Ovary (tissue), 9 donors: ENCODE results near the gene PPP6R2. TPM values are rescaled to one million over a fixed set of nuclear protein-coding genes. Genes with fewer than 3 reads are reported as not detected.
A peak's percentile ranks its signal among the peaks of the same experiment; 100 is the strongest.
"Not testable (repeated sequence)": the region's sequence is repeated elsewhere in the genome, so short reads cannot be mapped to it uniquely, and the experiment has no call there.

Source experiments
- DNase-seq, 5 donors: peaks; one replicate each; pipeline ENCODE4 v3.0.0-alpha.2; 2019 to 2020
- H3K27ac ChIP-seq, 2 donors: fragments of 200-600 bp; one replicate each; pipeline versions ENCODE4 v1.5.1 to v1.8.0; 2019 to 2022
- H3K27me3 ChIP-seq: fragments of 200-600 bp; one replicate; pipeline ENCODE4 v1.8.0; 2022
- H3K36me3 ChIP-seq: fragments of 200-600 bp; sonication (generic); one replicate; pipeline ENCODE4 v1.5.1; 2019
- H3K4me1 ChIP-seq: one replicate; pipeline ENCODE4 v1.8.1; 2013; ENCODE audit warnings: mild to moderate bottlenecking, moderate library complexity; ENCODE audit not compliant: insufficient read depth
- H3K4me3 ChIP-seq: fragments of 200-600 bp; sonication (generic); one replicate; pipeline ENCODE4 v1.5.1; 2017
- H3K9me3 ChIP-seq, 2 donors: fragments of 200-600 bp in 1 of 2; sonication (generic) in 1 of 2; one replicate each; pipeline versions ENCODE4 v1.5.1 to v1.8.1; 2013 to 2019; ENCODE audit warnings: mild to moderate bottlenecking in 1 of 2, moderate library complexity in 1 of 2
- EP300 ChIP-seq: sonication (generic); formaldehyde crosslinking; IDR thresholded peaks from one replicate; pipeline ENCODE4 v1.6.1; 2017; ENCODE audit warnings: antibody characterized with exemption
- POLR2A ChIP-seq: fragments of 450-650 bp; IDR thresholded peaks from one replicate; pipeline ENCODE4 v1.6.1; 2017; ENCODE audit warnings: antibody characterized with exemption, mild to moderate bottlenecking, moderate library complexity
- WGBS, 3 donors: extraction: QIAGEN DNeasy Blood & Tissue Kit in 1 of 3; methylation state at CpG; one replicate each; pipeline versions ENCODE4 v1.1.5 to v1.1.7; 2013 to 2017; 5-methylcytosine and 5-hydroxymethylcytosine counted together
- intact Hi-C, 4 donors: fragments of 100-400 bp; cut with DNase I; formaldehyde crosslinking; loops; one replicate each; pipeline versions ENCODE4 v1.11.0 to v1.15.1; 2022 to 2023
- polyA plus RNA-seq, 2 donors: library from polyadenylated mRNA; stranded (reverse); fragments of 200-250 nt in 1 of 2; fragments of 350-450 nt in 1 of 2; fragmentation: Illumina TruSeq in 1 of 2; extraction: RNeasy Lipid Tissue Mini Kit (QIAGEN cat#74804) in 1 of 2; gene quantifications; one replicate each; pipeline ENCODE4 v1.2.3, GENCODE V29; 2013 to 2014
- total RNA-seq, 7 donors: library from RNA; depleted of rRNA in 2 of 7; stranded (reverse); fragments of >200 nt in 2 of 7; fragmentation: NEBNext Ultra II Directional in 3 of 7; extraction: Animal tissue kit (Norgen Biotek cat#: 25700) in 3 of 7; gene quantifications; one replicate each; pipeline versions ENCODE4 v1.1.0 to v1.2.4, GENCODE V29; 2016 to 2023
- TF ChIP-seq, protein P1 (sequence below), 3 donors: fragments of 450-650 bp in 2 of 3; fragments of 200-600 bp in 1 of 3; IDR thresholded peaks; one replicate each; pipeline versions ENCODE4 v1.5.1 to v1.8.0; 2016 to 2022; ENCODE audit warnings: antibody characterized with exemption in 3 of 3, mild to moderate bottlenecking in 1 of 3
- donor health status: DM: no; HTN: no; CAD: no; lungs with moderate emphysema.
- donor health status: DM: no; HTN: no; CAD: no.
- donor health status: Bipolar disorder and iron deficiency.
- donor health status: DM: yes; HTN: yes; CAD: no.
- donor health status: DM: no; HTN: no; CAD: no.
- donor health status: DM: yes; HTN: yes; CAD: no.

Gene PPP6R2
- total and polyA plus RNA-seq, 9 donors: 8.2 to 52.9 (median 35.1) TPM

DNA sequence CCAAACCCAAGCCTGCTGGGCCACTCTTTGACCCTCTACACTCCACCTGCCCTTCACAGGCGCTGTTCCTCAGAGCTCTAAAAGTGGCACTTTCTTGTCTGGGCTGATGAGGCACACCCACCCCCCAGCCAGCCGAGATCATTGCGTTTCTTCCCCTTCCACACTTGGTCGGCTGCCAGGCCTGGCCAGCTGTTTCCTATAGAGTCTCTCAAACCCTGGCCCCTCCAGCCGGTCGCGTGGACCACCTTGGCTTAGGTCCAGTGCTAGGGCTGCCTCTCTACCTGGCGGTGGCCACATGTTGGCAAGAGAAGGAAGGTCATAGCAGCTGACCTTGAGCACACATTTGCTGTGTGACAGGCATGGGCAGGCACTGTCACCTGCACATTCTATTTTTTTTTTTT lies 60.6 kb downstream of the PPP6R2 start:
- peaks cover 6% of the 10 kb centered on the region for H3K4me1 ChIP-seq
- H3K27me3 ChIP-seq: no peaks in the 10 kb centered on the region
- H3K4me3 ChIP-seq: no peak overlapping the region
- no peaks in the 10 kb centered on the region for H3K9me3 ChIP-seq
- H3K27ac ChIP-seq: no peak overlapping the region
- no peak for TF ChIP-seq POLR2A
- no peak for TF ChIP-seq EP300
- TF ChIP-seq, protein P1, sequence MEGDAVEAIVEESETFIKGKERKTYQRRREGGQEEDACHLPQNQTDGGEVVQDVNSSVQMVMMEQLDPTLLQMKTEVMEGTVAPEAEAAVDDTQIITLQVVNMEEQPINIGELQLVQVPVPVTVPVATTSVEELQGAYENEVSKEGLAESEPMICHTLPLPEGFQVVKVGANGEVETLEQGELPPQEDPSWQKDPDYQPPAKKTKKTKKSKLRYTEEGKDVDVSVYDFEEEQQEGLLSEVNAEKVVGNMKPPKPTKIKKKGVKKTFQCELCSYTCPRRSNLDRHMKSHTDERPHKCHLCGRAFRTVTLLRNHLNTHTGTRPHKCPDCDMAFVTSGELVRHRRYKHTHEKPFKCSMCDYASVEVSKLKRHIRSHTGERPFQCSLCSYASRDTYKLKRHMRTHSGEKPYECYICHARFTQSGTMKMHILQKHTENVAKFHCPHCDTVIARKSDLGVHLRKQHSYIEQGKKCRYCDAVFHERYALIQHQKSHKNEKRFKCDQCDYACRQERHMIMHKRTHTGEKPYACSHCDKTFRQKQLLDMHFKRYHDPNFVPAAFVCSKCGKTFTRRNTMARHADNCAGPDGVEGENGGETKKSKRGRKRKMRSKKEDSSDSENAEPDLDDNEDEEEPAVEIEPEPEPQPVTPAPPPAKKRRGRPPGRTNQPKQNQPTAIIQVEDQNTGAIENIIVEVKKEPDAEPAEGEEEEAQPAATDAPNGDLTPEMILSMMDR (IDR thresholded peaks at IDR 0.05): no peak
- no peaks in the 10 kb centered on the region for H3K36me3 ChIP-seq
- intact Hi-C loops: no loop called here
- WGBS, 3 donors: 20 to 27% (median 26%) methylated on average over 8 of the region's 8 CpGs
- DNase-seq: peak; percentile 23 to 66 (median 50)

DNA sequence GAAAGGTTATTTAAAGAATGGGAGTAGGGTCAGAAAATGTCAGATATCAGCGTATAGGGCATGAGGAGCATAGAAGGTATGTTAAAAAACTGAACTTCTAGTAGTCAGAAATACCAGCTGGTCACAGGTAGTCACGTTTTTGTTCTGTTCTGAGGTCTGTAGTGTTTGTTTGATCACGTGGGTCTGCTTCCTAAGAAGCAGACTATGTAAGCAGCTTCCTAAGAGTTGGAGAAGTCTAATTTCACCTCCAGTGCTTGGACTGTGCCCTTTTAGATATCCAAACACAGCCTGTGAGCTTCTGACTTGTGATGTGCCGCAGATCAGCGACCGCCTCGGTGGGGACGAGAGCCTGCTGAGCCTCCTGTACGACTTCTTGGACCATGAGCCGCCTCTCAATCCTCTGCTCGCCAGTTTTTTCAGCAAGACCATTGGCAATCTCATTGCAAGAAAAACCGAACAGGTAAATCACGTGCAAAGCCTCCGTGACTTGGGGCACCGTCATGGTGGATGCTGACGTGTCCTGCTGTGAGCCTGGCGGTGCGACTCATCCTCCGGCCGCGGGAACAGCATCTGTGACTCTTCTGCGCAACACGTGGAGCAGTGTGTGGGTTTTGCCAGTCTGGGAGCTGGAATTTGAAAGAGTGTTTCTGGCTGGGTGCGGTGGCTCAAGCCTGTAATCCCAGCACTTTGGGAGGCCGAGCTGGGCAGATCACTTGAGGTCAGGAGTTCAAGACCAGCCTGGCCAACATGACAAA lies 63.5 kb downstream of the PPP6R2 start:
- Histone ChIP-seq H3K27ac (no peak overlapping the region), H3K27me3 (no peaks in the 10 kb centered on the region), H3K9me3 (no peaks in the 10 kb centered on the region), H3K4me1 (peaks cover 6% of the 10 kb centered on the region), H3K36me3 (no peaks in the 10 kb centered on the region), H3K4me3 (no peak overlapping the region)
- 92 to 94% (median 92%) methylated on average over 25 of the region's 25 CpGs for WGBS, 3 donors
- no peak for DNase-seq
- TF ChIP-seq EP300 (no peak), POLR2A (no peak)
- TF ChIP-seq, protein P1 (IDR thresholded peaks at IDR 0.05): no peak
- intact Hi-C loops: no loop called here

DNA sequence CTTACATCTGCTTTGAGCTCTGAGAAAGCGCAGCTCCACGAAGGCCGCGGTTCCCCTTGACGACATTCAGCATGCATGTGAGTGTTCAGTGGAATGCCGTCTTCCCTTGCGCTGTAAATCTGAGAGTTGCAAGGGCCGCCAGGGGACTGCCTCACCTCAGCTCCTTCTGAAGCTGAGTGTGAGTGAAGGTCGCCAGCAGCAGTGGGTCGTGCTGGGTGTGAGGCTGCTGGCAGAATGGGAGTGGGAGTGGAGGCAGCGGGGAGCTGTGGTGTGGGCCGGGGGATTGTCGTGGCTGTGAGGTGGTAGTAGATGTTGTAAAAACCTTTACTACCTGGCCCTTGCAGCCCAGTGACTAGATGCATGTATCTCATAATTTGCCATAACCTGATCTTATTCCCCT lies 65.2 kb downstream of the PPP6R2 start:
- intact Hi-C loops: no loop called here
- no peaks in the 10 kb centered on the region for H3K36me3 ChIP-seq
- H3K4me3 ChIP-seq: no peak overlapping the region
- H3K4me1 ChIP-seq: peaks cover 6% of the 10 kb centered on the region
- no peak overlapping the region for H3K27ac ChIP-seq
- no peaks in the 10 kb centered on the region for H3K9me3 ChIP-seq
- no peak for DNase-seq
- TF ChIP-seq POLR2A (no peak), EP300 (no peak)
- TF ChIP-seq, protein P1 (IDR thresholded peaks at IDR 0.05): no peak
- 85 to 89% (median 87%) methylated on average over 13 of the region's 13 CpGs for WGBS, 3 donors
- H3K27me3 ChIP-seq: no peaks in the 10 kb centered on the region

GRCh38 chr22:50408954-50409353 lies 65.8 kb downstream of the PPP6R2 start:
- H3K9me3 ChIP-seq, H3K27me3 ChIP-seq, DNase-seq, intact Hi-C loops, H3K27ac ChIP-seq, H3K4me1 ChIP-seq, H3K36me3 ChIP-seq, H3K4me3 ChIP-seq: not testable (repeated sequence)
- 63 to 71% (median 68%) methylated on average over 9 of the region's 9 CpGs for WGBS, 3 donors

DNA sequence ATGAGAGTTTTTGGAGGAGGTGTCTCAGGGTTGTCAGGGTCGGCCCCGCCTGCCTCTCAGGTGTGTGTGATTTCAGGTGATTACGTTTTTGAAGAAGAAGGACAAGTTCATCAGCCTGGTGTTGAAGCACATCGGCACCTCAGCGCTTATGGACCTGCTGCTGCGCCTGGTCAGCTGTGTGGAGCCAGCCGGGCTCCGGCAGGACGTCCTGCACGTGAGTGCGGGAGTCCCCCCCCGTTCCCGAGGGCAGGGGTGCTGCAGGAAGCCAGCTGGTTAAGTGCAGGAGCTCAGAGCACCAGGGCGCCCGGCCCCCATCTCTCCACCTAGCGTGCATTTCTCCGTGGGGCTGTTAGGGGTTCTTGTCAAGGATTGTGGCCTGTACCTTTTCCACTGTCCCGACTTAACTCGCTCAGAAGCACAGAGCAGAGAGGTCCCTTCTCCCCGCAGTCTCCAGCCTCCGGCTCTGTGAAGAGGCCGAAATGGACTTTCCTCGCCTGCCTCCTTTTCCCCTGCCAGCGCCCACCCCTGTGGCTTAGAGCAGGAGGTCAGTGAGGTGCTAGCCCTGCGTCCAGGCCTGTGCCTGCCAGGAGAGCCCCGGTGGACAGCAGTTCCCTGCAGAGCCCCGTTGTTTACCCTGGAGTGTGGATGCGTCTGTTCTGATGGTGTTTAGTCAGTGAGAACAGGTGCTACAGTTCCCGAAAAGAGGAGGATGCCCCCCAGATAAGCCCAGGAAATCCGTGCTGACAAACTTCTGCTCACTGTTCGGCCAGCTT lies 71.5 kb downstream of the PPP6R2 start:
- TF ChIP-seq, protein P1 (IDR thresholded peaks at IDR 0.05): no peak
- TF ChIP-seq POLR2A (no peak), EP300 (no peak)
- WGBS, 3 donors: 88 to 90% (median 89%) methylated on average over 29 to 31 of the region's 31 CpGs
- Histone ChIP-seq H3K36me3 (no peaks in the 10 kb centered on the region), H3K4me3 (no peak overlapping the region), H3K4me1 (no peaks in the 10 kb centered on the region), H3K9me3 (no peaks in the 10 kb centered on the region), H3K27me3 (no peaks in the 10 kb centered on the region), H3K27ac (no peak overlapping the region)
- no peak for DNase-seq
- intact Hi-C loops: no loop called here
